BE2C (cell line): Measurements from ENCODE around the gene DENND1C.

Experiments used
- DNase-seq: peaks from one replicate; pipeline ENCODE4 v3.0.0-alpha.2; 2020
- H3K27me3 ChIP-seq: fragments of 250-450 bp; sonication (Bioruptor Pico); 2 replicates; pipeline ENCODE4 v1.5.1; 2020; ENCODE audit warnings: mild to moderate bottlenecking
- H3K36me3 ChIP-seq: fragments of 250-450 bp; sonication (Bioruptor Pico); 2 replicates; pipeline ENCODE4 v1.5.1; 2020; ENCODE audit warnings: mild to moderate bottlenecking
- H3K4me1 ChIP-seq: fragments of 250-450 bp; sonication (Bioruptor Pico); 2 replicates; pipeline ENCODE4 v1.5.1; 2020
- H3K4me3 ChIP-seq: 2 replicates; pipeline ENCODE4 v1.5.1; 2011; ENCODE audit warnings: low read depth, low read length
- H3K9me3 ChIP-seq: fragments of 250-450 bp; sonication (Bioruptor Pico); 2 replicates; pipeline ENCODE4 v1.5.1; 2020
- TF ChIP-seq, protein P1 (sequence below): IDR thresholded peaks from 2 replicates; pipeline ENCODE4 v1.5.1; 2012; ENCODE audit warnings: mild to moderate bottlenecking, low read depth, low read length

Gene DENND1C

DNA sequence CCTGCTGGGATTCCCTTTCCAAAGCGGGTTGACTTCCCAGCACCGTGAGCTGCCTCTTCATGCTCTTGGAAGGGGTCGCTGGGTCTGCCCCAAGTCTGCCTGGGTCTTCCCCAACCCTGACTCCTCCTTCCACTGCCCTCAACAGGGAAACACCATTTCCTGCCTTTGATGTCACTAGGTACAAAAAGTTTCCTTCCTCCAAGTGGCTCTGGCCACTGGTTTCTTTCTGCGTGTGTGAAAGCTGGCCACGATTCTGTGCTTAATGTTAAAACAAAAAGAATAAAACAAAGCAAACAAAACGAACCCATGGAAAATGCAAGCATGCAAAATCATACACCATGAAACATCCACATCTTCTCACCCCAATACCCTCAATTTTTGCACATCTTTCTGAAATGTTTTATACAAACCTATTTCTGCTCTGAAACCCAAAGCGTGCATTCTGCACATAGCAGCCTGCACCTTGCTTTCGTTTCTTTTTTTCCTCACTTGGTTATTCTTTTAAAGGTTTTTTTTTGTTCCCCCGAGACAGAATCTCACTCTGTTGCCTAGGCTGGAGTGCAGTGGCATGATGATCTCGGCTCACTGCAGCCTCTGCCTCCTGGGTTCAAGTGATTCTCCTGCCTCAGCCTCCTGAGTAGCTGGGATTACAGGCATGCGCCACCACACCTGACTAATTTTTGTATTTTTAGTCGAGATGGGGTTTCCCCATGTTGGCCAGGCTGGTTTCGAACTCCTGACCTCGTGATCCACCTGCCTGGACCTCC is 36.7 kb upstream of the DENND1C start:
- H3K9me3 ChIP-seq: no peaks in the 10 kb centered on the region
- H3K36me3 ChIP-seq: no peaks in the 10 kb centered on the region
- H3K4me3 ChIP-seq: no peak overlapping the region
- TF ChIP-seq, protein P1, sequence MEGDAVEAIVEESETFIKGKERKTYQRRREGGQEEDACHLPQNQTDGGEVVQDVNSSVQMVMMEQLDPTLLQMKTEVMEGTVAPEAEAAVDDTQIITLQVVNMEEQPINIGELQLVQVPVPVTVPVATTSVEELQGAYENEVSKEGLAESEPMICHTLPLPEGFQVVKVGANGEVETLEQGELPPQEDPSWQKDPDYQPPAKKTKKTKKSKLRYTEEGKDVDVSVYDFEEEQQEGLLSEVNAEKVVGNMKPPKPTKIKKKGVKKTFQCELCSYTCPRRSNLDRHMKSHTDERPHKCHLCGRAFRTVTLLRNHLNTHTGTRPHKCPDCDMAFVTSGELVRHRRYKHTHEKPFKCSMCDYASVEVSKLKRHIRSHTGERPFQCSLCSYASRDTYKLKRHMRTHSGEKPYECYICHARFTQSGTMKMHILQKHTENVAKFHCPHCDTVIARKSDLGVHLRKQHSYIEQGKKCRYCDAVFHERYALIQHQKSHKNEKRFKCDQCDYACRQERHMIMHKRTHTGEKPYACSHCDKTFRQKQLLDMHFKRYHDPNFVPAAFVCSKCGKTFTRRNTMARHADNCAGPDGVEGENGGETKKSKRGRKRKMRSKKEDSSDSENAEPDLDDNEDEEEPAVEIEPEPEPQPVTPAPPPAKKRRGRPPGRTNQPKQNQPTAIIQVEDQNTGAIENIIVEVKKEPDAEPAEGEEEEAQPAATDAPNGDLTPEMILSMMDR: no peak
- no peak for DNase-seq
- H3K4me1 ChIP-seq: no peaks in the 10 kb centered on the region
- H3K27me3 ChIP-seq: no peaks in the 10 kb centered on the region

DNA sequence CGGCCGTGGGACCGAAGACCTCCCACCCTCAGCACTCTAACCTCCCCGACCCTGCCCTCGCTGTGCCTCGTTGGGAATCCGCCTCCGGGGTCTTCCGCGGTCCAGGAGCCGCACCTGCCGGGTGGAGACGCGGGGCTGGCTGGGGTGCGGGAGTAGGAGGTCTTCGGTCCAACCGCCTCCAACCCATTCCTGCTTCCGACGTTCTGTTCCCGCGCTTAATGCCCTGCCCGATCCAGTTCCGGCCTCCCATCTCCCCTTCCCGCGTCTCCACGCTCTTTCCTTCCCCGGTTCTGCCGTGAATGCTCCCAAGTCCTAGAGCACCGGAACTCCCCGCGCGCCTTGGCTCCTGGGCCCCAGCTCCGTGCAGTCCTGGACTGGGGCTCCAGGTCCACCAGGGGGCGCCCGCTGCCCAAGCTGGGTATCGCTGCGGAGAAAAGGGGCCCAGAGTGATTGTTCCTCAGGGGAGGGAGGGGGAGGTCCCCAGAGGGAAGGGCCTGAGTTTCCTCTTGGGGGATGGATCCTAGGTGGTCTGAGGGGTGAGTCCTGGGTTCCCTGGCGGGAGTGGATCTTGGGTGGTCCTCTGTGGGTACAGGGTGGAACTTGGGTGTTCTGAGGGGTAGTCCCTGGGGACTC is 35.2 kb upstream of the DENND1C start:
- DNase-seq: peak; percentile 93
- TF ChIP-seq, protein P1: peak; percentile 89
- H3K36me3 ChIP-seq: no peaks in the 10 kb centered on the region
- no peaks in the 10 kb centered on the region for H3K27me3 ChIP-seq
- peak overlapping the region; percentile 63 for H3K4me3 ChIP-seq
- H3K4me1 ChIP-seq: no peaks in the 10 kb centered on the region
- no peaks in the 10 kb centered on the region for H3K9me3 ChIP-seq

DNA sequence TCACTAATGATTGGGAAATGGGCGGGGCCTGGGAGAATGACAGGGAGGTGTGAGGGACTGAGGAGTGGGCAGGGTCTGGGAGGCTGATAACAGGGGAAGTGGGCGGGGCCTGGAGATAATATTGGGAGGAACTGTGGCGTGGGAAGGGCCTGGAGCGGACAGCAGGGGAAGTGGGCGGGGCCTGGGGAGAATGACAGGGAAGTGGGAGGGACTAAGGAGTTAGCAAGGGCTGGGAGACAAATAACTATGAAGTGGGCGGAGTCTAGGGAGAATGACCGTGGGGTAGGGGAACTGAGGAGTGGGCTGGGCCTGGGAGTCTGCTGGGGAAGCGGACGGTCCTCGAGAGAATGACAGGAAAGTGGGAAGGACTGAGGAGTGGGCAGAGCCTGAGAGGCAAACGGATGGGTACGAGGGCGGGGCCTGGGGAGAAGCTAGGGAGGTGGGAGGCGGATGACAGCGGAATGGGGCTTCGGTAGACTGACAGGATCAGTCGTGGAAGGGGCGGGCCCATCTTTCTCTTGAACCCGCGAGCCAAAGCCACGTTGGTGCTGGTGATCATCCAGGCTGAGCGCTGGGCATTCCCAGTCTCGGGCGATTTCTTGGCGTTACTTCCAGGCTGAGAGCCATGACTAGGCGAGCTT is 34.6 kb upstream of the DENND1C start:
- Histone ChIP-seq H3K27me3 (no peaks in the 10 kb centered on the region), H3K4me3 (peak overlapping the region; percentile 63), H3K4me1 (no peaks in the 10 kb centered on the region), H3K9me3 (no peaks in the 10 kb centered on the region), H3K36me3 (no peaks in the 10 kb centered on the region)
- TF ChIP-seq, protein P1: no peak
- peak; percentile 94 for DNase-seq

DNA sequence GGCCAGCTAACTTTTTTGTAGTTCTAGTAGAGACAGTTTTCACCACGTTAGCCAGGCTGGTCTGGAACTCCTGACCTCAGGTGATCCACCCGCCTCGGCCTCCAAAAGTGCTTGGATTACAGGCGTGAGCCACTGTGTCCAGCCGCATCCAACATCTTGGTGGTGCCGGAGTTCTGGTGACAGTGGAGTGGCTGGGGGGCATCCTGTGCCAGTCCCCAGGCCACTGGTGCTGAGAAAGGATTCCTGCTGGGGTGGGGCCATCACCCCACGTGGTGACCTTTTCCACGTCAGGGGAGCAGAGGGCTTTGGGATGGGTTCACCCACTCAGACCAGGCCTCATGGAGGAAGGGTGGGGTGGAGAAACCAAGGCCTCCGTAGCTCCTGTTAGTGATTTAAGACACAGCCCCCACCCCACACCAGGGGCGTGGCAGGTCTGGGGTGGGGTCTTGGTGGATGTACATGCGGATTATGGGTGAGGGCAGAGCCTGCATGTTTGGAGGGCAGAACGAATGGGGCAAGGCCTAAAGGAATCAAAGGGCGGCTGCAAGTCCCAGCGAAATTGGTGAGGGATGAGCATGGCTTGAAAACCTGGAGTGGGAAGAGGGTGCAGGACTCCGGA is 33.4 kb upstream of the DENND1C start:
- no peaks in the 10 kb centered on the region for H3K27me3 ChIP-seq
- TF ChIP-seq, protein P1: no peak
- H3K4me3 ChIP-seq: no peak overlapping the region
- H3K4me1 ChIP-seq: no peaks in the 10 kb centered on the region
- no peaks in the 10 kb centered on the region for H3K9me3 ChIP-seq
- no peak for DNase-seq
- H3K36me3 ChIP-seq: no peaks in the 10 kb centered on the region

DNA sequence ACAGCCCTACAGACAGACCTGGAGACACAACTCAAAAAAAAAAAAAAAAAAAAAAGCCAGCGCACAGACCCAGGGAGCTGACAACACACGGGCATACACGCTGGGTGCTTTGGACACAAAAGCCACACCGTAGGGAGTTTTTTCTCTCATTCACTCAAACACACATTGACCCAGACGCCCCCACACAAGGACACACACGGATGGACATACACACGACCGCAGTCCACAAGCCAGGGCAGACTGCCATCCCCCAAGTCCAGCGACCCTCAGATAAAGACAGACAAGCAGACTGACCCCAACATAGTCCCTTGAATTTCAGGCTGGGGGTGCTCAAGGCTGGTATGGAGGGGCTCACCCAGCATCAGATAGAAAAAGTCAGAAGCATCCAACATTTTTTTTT is 32.5 kb upstream of the DENND1C start:
- no peaks in the 10 kb centered on the region for H3K9me3 ChIP-seq
- H3K36me3 ChIP-seq: no peaks in the 10 kb centered on the region
- H3K4me1 ChIP-seq: no peaks in the 10 kb centered on the region
- no peaks in the 10 kb centered on the region for H3K27me3 ChIP-seq
- TF ChIP-seq, protein P1: no peak
- DNase-seq: no peak
- H3K4me3 ChIP-seq: no peak overlapping the region
